Ammon's horn (tissue), 1 donor: Measurements from ENCODE around the gene ERO1A.
"Not testable (repeated sequence)": the region's sequence is repeated elsewhere in the genome, so short reads cannot be mapped to it uniquely, and the experiment has no call there.

Experiments
- DNase-seq: peaks from one replicate; pipeline ENCODE4 v3.0.0-alpha.2; 2016; ENCODE audit warnings: low spot score

Gene ERO1A

GRCh38 chr14:52695481-52696091 is at the start of gene ERO1A:
ERO1A (minus strand) TSS chr14:52695558; CDS start chr14:52695481, 77 bp downstream.
- DNase-seq = peak; percentile 73

DNA sequence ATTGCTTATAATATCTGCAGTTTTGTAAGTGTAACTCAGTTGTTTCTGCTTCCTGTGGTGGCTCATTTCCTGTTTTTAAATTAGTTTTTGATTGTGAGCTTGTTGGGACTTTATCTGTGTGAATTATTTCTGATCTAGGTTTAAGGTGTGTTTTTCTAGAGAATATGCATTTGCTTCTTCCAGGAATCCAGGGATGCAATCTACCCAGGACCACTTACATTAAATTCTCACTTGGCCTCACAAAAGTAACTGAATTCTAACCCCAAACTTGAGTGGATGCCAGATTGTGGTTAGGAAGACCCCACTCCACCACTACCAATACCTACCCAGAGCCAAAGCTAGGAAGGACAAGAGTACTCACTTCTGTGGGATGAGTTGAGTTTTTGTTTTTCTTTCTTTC is 46.5 kb upstream of the ERO1A start:
- DNase-seq = no peak

- no peak for DNase-seq
Measured at GRCh38 chr14:52740751-52741150, 45.4 kb upstream of the ERO1A start.

GRCh38 chr14:52738409-52738808 is 43.1 kb upstream of the ERO1A start:
- no peak for DNase-seq

- DNase-seq = no peak
Measured at GRCh38 chr14:52735921-52736489, 40.6 kb upstream of the ERO1A start.

DNA sequence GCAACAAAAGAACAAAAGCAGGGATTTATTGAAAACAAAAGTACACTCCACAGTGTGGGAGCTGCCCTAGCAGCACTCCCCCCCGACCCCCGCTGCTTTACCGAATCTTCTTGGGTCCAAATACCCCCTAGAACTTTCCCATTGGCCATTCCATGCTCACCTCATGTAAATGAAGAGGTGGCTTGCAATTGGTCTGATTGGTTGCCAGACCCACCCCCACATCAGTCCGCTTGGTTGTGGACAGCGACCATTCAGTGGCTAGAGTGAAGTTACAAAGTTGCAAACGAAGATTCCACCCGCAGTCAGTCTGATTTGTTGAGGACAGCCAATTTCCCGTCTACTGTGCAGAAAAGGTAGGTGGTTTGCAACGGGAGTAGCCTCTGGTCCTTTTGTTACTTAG is 38.5 kb upstream of the ERO1A start:
- no peak for DNase-seq

DNA sequence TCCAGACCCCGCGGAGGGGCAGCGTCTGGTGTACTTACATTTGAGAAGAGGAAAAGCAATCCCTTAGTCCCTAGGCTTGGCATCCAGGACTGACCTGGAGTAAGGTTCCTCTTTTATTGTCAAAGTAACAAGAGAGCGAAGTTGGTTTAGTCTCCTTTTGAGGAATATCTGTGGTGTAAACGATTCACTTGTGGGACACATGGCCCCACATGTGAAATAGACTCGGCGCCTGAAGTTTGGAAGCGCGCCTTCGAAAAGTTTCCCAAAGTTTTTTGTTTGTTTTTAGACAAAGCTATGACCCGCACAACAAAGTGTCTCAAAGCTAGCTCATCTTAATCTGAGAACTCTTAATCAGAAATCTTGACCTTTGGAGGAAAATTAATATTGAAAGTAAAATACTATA is 35.4 kb upstream of the ERO1A start:
- no peak for DNase-seq

GRCh38 chr14:52729925-52730708 is 34.8 kb upstream of the ERO1A start, which contains the start of gene STYX:
STYX (plus strand) TSS chr14:52730166; CDS start chr14:52730475, 309 bp downstream.
- peak; percentile 98 for DNase-seq

DNA sequence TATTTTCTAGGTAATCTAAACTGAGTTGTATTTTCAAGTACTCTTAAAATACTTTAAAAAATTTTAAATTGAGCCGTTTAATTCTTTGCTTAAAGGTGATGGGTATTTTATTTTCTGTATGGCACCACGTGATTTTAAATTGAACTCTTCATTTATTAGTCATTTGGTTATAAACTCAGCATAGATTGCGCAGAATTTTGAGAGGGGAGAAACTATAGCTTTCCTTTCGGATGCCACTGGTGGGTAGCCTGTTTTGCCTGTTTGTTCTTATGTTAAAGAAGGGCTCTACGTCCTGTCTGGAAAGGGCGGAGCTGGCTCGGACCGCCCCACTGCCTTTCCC is 34.2 kb upstream of the ERO1A start:
- DNase-seq = no peak

DNA sequence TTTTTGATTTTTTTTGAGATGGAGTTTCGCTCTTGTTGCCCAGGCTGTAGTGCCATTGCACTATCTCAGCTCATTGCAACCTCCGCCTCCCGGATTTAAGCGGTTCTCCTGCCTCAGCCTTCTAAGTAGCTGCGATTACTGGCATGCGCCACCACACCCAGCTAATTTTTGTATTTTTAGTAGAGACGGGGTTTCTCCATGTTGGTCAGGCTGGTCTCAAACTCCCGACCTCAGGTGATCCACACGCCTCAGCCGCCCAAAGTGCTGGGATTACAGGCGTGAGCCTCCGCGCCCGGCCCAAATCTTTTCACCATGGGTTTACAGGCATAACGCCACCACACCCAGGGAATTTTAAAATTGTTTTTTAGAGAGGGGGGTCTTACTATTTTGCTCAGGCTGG is 33.7 kb upstream of the ERO1A start:
- DNase-seq = not testable (repeated sequence)

GRCh38 chr14:52727509-52727908 is 32.2 kb upstream of the ERO1A start:
- DNase-seq = not testable (repeated sequence)

DNA sequence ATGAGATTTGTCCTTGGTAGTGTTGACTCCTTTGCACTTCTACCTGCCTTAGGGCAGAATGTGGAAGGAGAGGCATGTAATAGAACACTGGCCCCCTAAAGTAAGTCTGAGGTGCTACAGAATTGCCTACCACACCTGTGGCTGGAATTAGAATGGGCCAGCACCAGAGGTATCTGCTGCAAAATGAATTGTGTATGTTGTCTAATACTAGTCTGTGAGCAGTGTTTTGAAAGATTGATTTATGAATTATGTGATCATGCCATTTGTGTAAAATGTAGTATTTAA is 28.9 kb upstream of the ERO1A start:
- DNase-seq = no peak

GRCh38 chr14:52723514-52724359 is 28.4 kb upstream of the ERO1A start:
- no peak for DNase-seq

- DNase-seq = no peak
Measured at GRCh38 chr14:52716155-52716554, 20.8 kb upstream of the ERO1A start.

DNA sequence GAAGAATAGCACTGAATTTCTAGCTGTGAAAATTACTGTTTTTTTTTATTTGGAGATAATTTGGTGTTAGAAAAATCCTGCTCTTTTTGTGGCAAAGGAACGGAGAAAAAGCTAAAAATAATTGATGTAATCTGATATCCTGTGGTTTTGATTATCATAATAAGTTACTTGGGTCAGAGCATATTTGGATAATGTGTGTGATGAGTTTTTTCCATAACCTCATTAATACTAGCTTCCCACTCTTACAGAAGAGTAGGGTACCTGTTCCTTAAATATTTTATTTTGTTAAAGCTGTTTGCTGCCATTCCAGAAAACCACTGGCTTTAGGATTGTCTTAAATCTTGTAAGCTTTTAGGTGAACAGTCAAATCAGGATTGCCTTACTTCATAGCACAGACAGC is 16.3 kb upstream of the ERO1A start:
- DNase-seq = no peak

- DNase-seq = peak; percentile 97
Measured at GRCh38 chr14:52706724-52707706, 11.7 kb upstream of the ERO1A start, which contains the start of gene PSMC6. PSMC6 (plus strand) TSS chr14:52707200; CDS start chr14:52707220, 20 bp downstream.

DNA sequence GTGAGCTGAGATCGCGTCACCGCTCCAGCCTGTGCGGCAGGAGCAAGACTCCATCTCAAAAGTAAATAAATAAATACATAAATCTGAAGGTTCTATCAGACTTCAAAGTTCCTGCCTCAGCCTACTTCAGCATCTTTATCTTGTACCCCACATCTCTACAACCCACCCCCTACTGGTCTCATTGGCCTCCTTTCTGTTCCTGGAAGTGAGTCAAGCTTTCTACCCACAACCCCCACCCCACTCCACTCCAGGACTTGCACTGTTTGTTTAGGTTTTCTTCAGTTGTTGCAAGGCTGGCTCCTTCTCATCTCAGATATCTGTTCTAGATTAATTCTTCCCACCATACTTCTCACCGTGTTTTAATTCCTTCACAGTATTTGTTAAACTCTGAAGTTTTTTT is 10.9 kb upstream of the ERO1A start:
- DNase-seq = no peak

GRCh38 chr14:52703664-52704063 is 8.3 kb upstream of the ERO1A start:
- no peak for DNase-seq

- DNase-seq = peak; percentile 12
Measured at GRCh38 chr14:52703225-52703624, 7.9 kb upstream of the ERO1A start.

- DNase-seq = no peak
Measured at GRCh38 chr14:52701223-52701622, 5.9 kb upstream of the ERO1A start.

- no peak for DNase-seq
Measured at GRCh38 chr14:52700701-52701172, 5.4 kb upstream of the ERO1A start.
